K562 (cell line): ENCODE results near the gene MMP1. TPM values are rescaled to one million over a fixed set of nuclear protein-coding genes. Genes with fewer than 3 reads are reported as not detected.

ENCODE experiments used
- ATAC-seq: fragments of 200-7000 bp; cut with Tn5 transposase; 3 replicates; pipeline ENCODE4 v1.9.1; 2020; ENCODE audit warnings: moderate library complexity
- BruUV-seq: library from RNA; stranded (reverse); fragments of 400-500 nt; replicated peaks from 2 replicates; lab custom pipeline; 2021; lab: Mats Ljungman, UMichigan
- CTCF ChIA-PET: fragments of 300-600 bp; formaldehyde crosslinking; extraction: SDS; loops from one replicate; lab custom pipeline; 2021; ENCODE audit warnings: low intra/inter-chr PET ratio; lab: Yijun Ruan, JAX
- POLR2A ChIA-PET: fragments of 300-600, 350-650 bp; sonication (Branson Sonifier 250); formaldehyde crosslinking; extraction: SDS; loops from one replicate; lab custom pipeline; 2021; ENCODE audit warnings: antibody characterized with exemption, inconsistent platforms; lab: Yijun Ruan, JAX
- DNase-seq, 4 experiments: peaks; one replicate each; pipeline versions ENCODE4 v3.0.0 to v3.0.0-alpha.2; 2011 to 2018; ENCODE audit warnings: low spot score in 3 of 4, mixed read lengths in 3 of 4; ENCODE audit errors: extremely low read depth in 1 of 4
- FAIRE-seq: peaks from 2 replicates; lab custom pipeline; 2011; peaks lifted over from hg19 to GRCh38; lab: Jason Lieb, UNC
- H2AFZ ChIP-seq: 2 replicates; pipeline ENCODE4 v1.6.0; 2011; ENCODE audit warnings: low read depth, low read length, control low read depth, inconsistent platforms
- H3K27ac ChIP-seq: fragments of 200-600 bp; 3 replicates; pipeline ENCODE4 v1.8.0; 2011; ENCODE audit warnings: low read depth, mild to moderate bottlenecking, control low read depth, inconsistent platforms, low read length, moderate library complexity, mixed read lengths; ENCODE audit errors: extremely low read depth
- H3K27me3 ChIP-seq, 2 experiments: fragments of 300-600 bp in 1 of 2; 2 replicates in 1 of 2; 3 replicates in 1 of 2; pipeline versions ENCODE4 v1.6.0 to v1.8.0; 2011; ENCODE audit warnings: inconsistent platforms in 2 of 2, low read length in 2 of 2, mild to moderate bottlenecking in 1 of 2, mixed read lengths in 1 of 2, moderate library complexity in 1 of 2; ENCODE audit not compliant: control insufficient read depth in 2 of 2, insufficient read depth in 2 of 2
- H3K36me3 ChIP-seq: fragments of 300-600 bp; 3 replicates; pipeline ENCODE4 v1.8.0; 2011; ENCODE audit warnings: mild to moderate bottlenecking, low read length, inconsistent platforms; ENCODE audit not compliant: control insufficient read depth, insufficient read depth
- H3K4me1 ChIP-seq, 2 experiments: fragments of 200-600 bp in 1 of 2; replicated peaks in 1 of 2; 2 replicates in 1 of 2; 3 replicates in 1 of 2; pipeline versions ENCODE4 v1.5.1 to v1.8.0; 2011; ENCODE audit warnings: inconsistent platforms in 2 of 2, low read length in 2 of 2, mild to moderate bottlenecking in 1 of 2, mixed read lengths in 1 of 2, moderate library complexity in 1 of 2; ENCODE audit not compliant: control insufficient read depth in 2 of 2, insufficient read depth in 2 of 2
- H3K4me2 ChIP-seq: 2 replicates; pipeline ENCODE4 v1.6.1; 2011; ENCODE audit warnings: low read length, control low read depth, inconsistent platforms, mixed read lengths; ENCODE audit not compliant: insufficient read depth
- H3K4me3 ChIP-seq: fragments of 200-600 bp; sonication (generic), shearing (Covaris generic); 2 replicates; pipeline ENCODE4 v1.5.1; 2016; ENCODE audit warnings: control low read depth, inconsistent platforms
- H3K79me2 ChIP-seq: fragments of 200-600 bp; 3 replicates; pipeline ENCODE4 v1.8.0; 2011; ENCODE audit warnings: low read length, inconsistent platforms; ENCODE audit not compliant: control insufficient read depth, insufficient read depth
- H3K9ac ChIP-seq, 2 experiments: 2 replicates each; pipeline versions ENCODE4 v1.6.0 to v1.6.1; 2011; ENCODE audit warnings: low read depth in 2 of 2, low read length in 2 of 2, control low read depth in 1 of 2, inconsistent platforms in 1 of 2, mild to moderate bottlenecking in 1 of 2, mixed read lengths in 1 of 2; ENCODE audit not compliant: insufficient read depth in 1 of 2
- H3K9me1 ChIP-seq: one replicate; pipeline ENCODE4 v1.6.0; 2011; ENCODE audit warnings: inconsistent platforms, mild to moderate bottlenecking, low read length, moderate library complexity; ENCODE audit not compliant: control insufficient read depth, insufficient read depth
- H3K9me3 ChIP-seq: replicated peaks from 2 replicates; pipeline ENCODE4 v1.5.1; 2011; ENCODE audit warnings: low read depth, low read length, inconsistent platforms; ENCODE audit not compliant: control insufficient read depth, insufficient read depth
- H4K20me1 ChIP-seq: replicated peaks from 2 replicates; pipeline ENCODE4 v1.6.1; 2011; ENCODE audit warnings: low read length, inconsistent platforms, mixed read lengths; ENCODE audit not compliant: control insufficient read depth, insufficient read depth
- CBFA2T2 ChIP-seq: fragments of 450-650 bp; conservative IDR thresholded peaks from 2 replicates; pipeline ENCODE4 v1.6.1; 2017; ENCODE audit warnings: mild to moderate bottlenecking
- CXXC5 ChIP-seq: fragments of 250-450 bp; sonication (Bioruptor Pico); IDR thresholded peaks from 2 replicates; pipeline ENCODE4 v1.8.0; 2022; ENCODE audit warnings: inconsistent platforms, mild to moderate bottlenecking, moderate library complexity
- ETV5 ChIP-seq: sonication (generic); formaldehyde crosslinking; IDR thresholded peaks from 2 replicates; pipeline ENCODE4 v1.4.0; 2020; ENCODE audit warnings: low read depth, mild to moderate bottlenecking, missing genetic modification reagents
- FOXM1 ChIP-seq, 2 experiments: fragments of 450-650 bp in 1 of 2; sonication (generic) in 1 of 2; formaldehyde crosslinking in 1 of 2; IDR thresholded peaks; 2 replicates each; pipeline versions ENCODE4 v1.6.1 to v1.9.0; 2017 to 2022; ENCODE audit warnings: low read depth in 2 of 2, mild to moderate bottlenecking in 2 of 2, missing genetic modification reagents in 1 of 2, moderate library complexity in 1 of 2
- GTF2F1 ChIP-seq: IDR thresholded peaks from 2 replicates; pipeline ENCODE4 v1.6.1; 2011; ENCODE audit warnings: low read depth, low read length, improper control_type of control experiment
- ILK ChIP-seq: fragments of 450-650 bp; IDR thresholded peaks from 2 replicates; pipeline ENCODE4 v1.6.1; 2016; ENCODE audit warnings: missing genetic modification characterization, low read depth, mild to moderate bottlenecking, missing compliant biosample characterization, moderate library complexity, borderline replicate concordance
- KLF16 ChIP-seq: IDR thresholded peaks from 2 replicates; pipeline ENCODE4 v1.6.1; 2016; ENCODE audit warnings: antibody characterized with exemption
- MECOM ChIP-seq: fragments of 250-450 bp; sonication (Bioruptor Pico); IDR thresholded peaks from 2 replicates; pipeline ENCODE4 v1.8.0; 2022; ENCODE audit warnings: inconsistent platforms
- MXI1 ChIP-seq: IDR thresholded peaks from 2 replicates; pipeline ENCODE4 v1.6.1; 2011; ENCODE audit warnings: low read depth, mild to moderate bottlenecking, improper control_type of control experiment, low read length
- NFATC3 ChIP-seq: fragments of 450-650 bp; IDR thresholded peaks from 2 replicates; pipeline ENCODE4 v1.6.1; 2017; ENCODE audit warnings: mild to moderate bottlenecking
- SAFB2 ChIP-seq: fragments of 200-400 bp; formaldehyde crosslinking; IDR thresholded peaks from 2 replicates; pipeline ENCODE4 v1.6.1; 2018; ENCODE audit warnings: borderline replicate concordance, low read length, low read depth, moderate library complexity; ENCODE audit not compliant: severe bottlenecking
- SNRNP70 ChIP-seq: fragments of 200-400 bp; formaldehyde crosslinking; optimal IDR thresholded peaks from 2 replicates; pipeline ENCODE3; 2017; ENCODE audit warnings: low read depth, low read length
- SOX6 ChIP-seq: fragments of 450-650 bp; IDR thresholded peaks from 2 replicates; pipeline ENCODE4 v1.6.1; 2014; ENCODE audit warnings: mild to moderate bottlenecking
- STAT5A ChIP-seq: IDR thresholded peaks from 2 replicates; pipeline ENCODE4 v1.6.1; 2012; ENCODE audit warnings: low read length, inconsistent platforms, borderline replicate concordance
- TAF1 ChIP-seq: IDR thresholded peaks from 2 replicates; pipeline ENCODE4 v1.6.1; 2011; ENCODE audit warnings: mild to moderate bottlenecking, low read length, moderate library complexity; ENCODE audit not compliant: insufficient read depth, control insufficient read depth, severe bottlenecking; ENCODE audit errors: extremely low read depth
- ZBTB26 ChIP-seq: fragments of 450-650 bp; formaldehyde crosslinking; IDR thresholded peaks from 2 replicates; pipeline ENCODE4 v1.4.0; 2022; ENCODE audit warnings: missing genetic modification characterization
- ZNF431 ChIP-seq: sonication (generic); formaldehyde crosslinking; IDR thresholded peaks from 2 replicates; pipeline ENCODE4 v1.8.0; 2022; ENCODE audit warnings: mild to moderate bottlenecking, missing genetic modification reagents
- WGBS: fragments of 100-300 bp; shearing (Covaris generic); methylation state at CpG from one replicate; pipeline ENCODE4 v1.1.6; 2016; ENCODE audit warnings: low coverage, mixed read lengths; ENCODE audit not compliant: insufficient coverage; ENCODE audit errors: missing lambda C conversion rate; 5-methylcytosine and 5-hydroxymethylcytosine counted together
- in situ Hi-C: fragments of 300-500 bp; cut with MboI; formaldehyde crosslinking; loops from 4 replicates; pipeline ENCODE4 v1.15.0; 2018; ENCODE audit warnings: inconsistent platforms, mixed read lengths
- intact Hi-C: fragments of 100-400 bp; cut with micrococcal nuclease; formaldehyde crosslinking; loops from 2 replicates; pipeline ENCODE4 v1.14.2; 2022
- polyA plus RNA-seq, 8 experiments: library from polyadenylated mRNA; depleted of rRNA in 4 of 8; stranded (reverse) in 5 of 8; unstranded in 3 of 8; fragments of >200 nt; fragmentation: Nextera tagmentation in 2 of 8; fragmentation: Illumina TruSeq in 1 of 8; extraction: Ambion mirVana in 2 of 8; extraction: Trizol in 1 of 8; gene quantifications; 2 replicates each; pipeline versions ENCODE4 v1.2.1 to v1.2.3, GENCODE V29; 2011 to 2014; ENCODE audit warnings: inconsistent platforms in 1 of 8, missing spikeins in 1 of 8
- total RNA-seq, 7 experiments: library from RNA; depleted of rRNA in 6 of 7; stranded (reverse); fragments of >200 nt in 6 of 7; fragmentation: Illumina TruSeq in 2 of 7; extraction: Trizol in 2 of 7; gene quantifications; 2 replicates each; pipeline versions ENCODE4 v1.2.1 to v1.2.3, GENCODE V29; 2011 to 2021; ENCODE audit warnings: low replicate concordance in 1 of 7
- TF ChIP-seq, protein P1 (sequence below), 2 experiments: fragments of 450-650 bp; IDR thresholded peaks; 2 replicates each; pipeline ENCODE4 v1.6.1; 2016

MMP1 gene
- total and polyA plus RNA-seq, 9 of the 15 experiments (the other 6 are each of a cell fraction or from before 2014, with no cell fraction given): 0.06 to 0.33 (median 0.15) TPM; not detected in 2

GRCh38 chr11:102842930-102843329 lies 45.0 kb upstream of the MMP1 start:
- no peak overlapping the region for H3K27ac ChIP-seq

More at GRCh38 chr11:102842930-102843329, 45.0 kb upstream of the MMP1 start:
- no peak for TF ChIP-seq ILK (tag)
- no peak for TF ChIP-seq KLF16
- no peak for TF ChIP-seq FOXM1 (IDR thresholded peaks at IDR 0.05; ENCODE audit: low read depth)
- TF ChIP-seq FOXM1 (CRISPR knock-in tag; IDR thresholded peaks at IDR 0.05; ENCODE audit: low read depth): no peak
- TF ChIP-seq SOX6: no peak
- no peak for TF ChIP-seq ZBTB26 (CRISPR knock-in tag)
- TF ChIP-seq SNRNP70: no peak
- no peak for TF ChIP-seq MECOM
- no peak for TF ChIP-seq CBFA2T2
- no peak for TF ChIP-seq TAF1
- TF ChIP-seq, protein P1, sequence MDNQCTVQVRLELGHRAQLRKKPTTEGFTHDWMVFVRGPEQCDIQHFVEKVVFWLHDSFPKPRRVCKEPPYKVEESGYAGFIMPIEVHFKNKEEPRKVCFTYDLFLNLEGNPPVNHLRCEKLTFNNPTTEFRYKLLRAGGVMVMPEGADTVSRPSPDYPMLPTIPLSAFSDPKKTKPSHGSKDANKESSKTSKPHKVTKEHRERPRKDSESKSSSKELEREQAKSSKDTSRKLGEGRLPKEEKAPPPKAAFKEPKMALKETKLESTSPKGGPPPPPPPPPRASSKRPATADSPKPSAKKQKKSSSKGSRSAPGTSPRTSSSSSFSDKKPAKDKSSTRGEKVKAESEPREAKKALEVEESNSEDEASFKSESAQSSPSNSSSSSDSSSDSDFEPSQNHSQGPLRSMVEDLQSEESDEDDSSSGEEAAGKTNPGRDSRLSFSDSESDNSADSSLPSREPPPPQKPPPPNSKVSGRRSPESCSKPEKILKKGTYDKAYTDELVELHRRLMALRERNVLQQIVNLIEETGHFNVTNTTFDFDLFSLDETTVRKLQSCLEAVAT (IDR thresholded peaks at IDR 0.05): no peak
- no peak for TF ChIP-seq ETV5 (CRISPR knock-in tag)
- no peak for TF ChIP-seq ZNF431 (CRISPR knock-in tag)
- TF ChIP-seq MXI1: no peak
- no peak for TF ChIP-seq STAT5A
- TF ChIP-seq NFATC3: no peak
- no peak for TF ChIP-seq SAFB2
- TF ChIP-seq GTF2F1: no peak
- no peak for TF ChIP-seq CXXC5 (CRISPR knock-in tag)
- Histone ChIP-seq H3K4me2 (no peak overlapping the region), H2AFZ (no peak overlapping the region), H3K36me3 (no peaks in the 10 kb centered on the region), H4K20me1 (no peaks in the 10 kb centered on the region), H3K4me3 (no peak overlapping the region), H3K9me3 (no peaks in the 10 kb centered on the region), H3K9ac (no peak overlapping the region), H3K27me3 (no peaks in the 10 kb centered on the region), H3K79me2 (no peaks in the 10 kb centered on the region), H3K4me1 (no peaks in the 10 kb centered on the region), H3K9me1 (no peaks in the 10 kb centered on the region)
- ChIA-PET CTCF (interaction anchor here (0.7 kb wide), 1 partner anchor 1238 kb away, joined by 4 read pairs; no protein-coding TSS in a partner anchor), POLR2A (no interaction called here)
- in situ Hi-C loops: no loop called here
- no peak for DNase-seq
- WGBS: 0% methylated on average over 1 of the region's 1 CpG
- ATAC-seq: no peak
- no peak for FAIRE-seq
- BruUV-seq: no TSS peak
- intact Hi-C loops: no loop called here
